ENCODE data around the gene GPR37.

GPR37 gene

GRCh38 chr7:124779620-124780019, 14.0 kb upstream of the GPR37 start:
- no peaks in the 10 kb centered on the region for H3K36me3 ChIP-seq (replicated peaks; ENCODE audit: insufficient read depth, low read length)
- no peak for TF ChIP-seq EZH2 (optimal IDR thresholded peaks at IDR 0.05; ENCODE audit: low read depth, low read length)
- no peak for TF ChIP-seq EZH2phosphoT487 (IDR thresholded peaks at IDR 0.05; ENCODE audit: low read length)
- TF ChIP-seq CTCF (IDR thresholded peaks at IDR 0.05; ENCODE audit: low read length): no peak
- H3K79me2 ChIP-seq (ENCODE audit: low read length): no peaks in the 10 kb centered on the region
- no peaks in the 10 kb centered on the region for H3K9me2 ChIP-seq (replicated peaks; ENCODE audit: insufficient read depth, low read length)
- H4K20me1 ChIP-seq (ENCODE audit: insufficient read depth, low read length): no peaks in the 10 kb centered on the region
- no peak overlapping the region for H2AFZ ChIP-seq (ENCODE audit: low read length)
- no peaks in the 10 kb centered on the region for H3K27me3 ChIP-seq (replicated peaks; ENCODE audit: insufficient read depth, low read length)
- no peaks in the 10 kb centered on the region for H3K9me3 ChIP-seq (replicated peaks; ENCODE audit: insufficient read depth, low read length)
- H3K4me2 ChIP-seq (ENCODE audit: low read depth, low read length): no peak overlapping the region
- H3K27ac ChIP-seq (ENCODE audit: low read length): no peak overlapping the region
- no peak for DNase-seq
- no peak overlapping the region for H3K4me3 ChIP-seq (ENCODE audit: low read length)
- H3F3A ChIP-seq (ENCODE audit: insufficient read depth, low read length): no peaks in the 10 kb centered on the region
- no peak overlapping the region for H3K9ac ChIP-seq (ENCODE audit: low read length)
- 0 out of 2 replicates have a peak, but pooled peaks cover 3% of the 10 kb centered on the region for H3K4me1 ChIP-seq (ENCODE audit: low read length)

GRCh38 chr7:124779194-124779593, 13.6 kb upstream of the GPR37 start:
- Histone ChIP-seq H2AFZ (ENCODE audit: low read length) (no peak overlapping the region), H3F3A (ENCODE audit: insufficient read depth, low read length) (no peaks in the 10 kb centered on the region), H3K27ac (ENCODE audit: low read length) (no peak overlapping the region), H3K9ac (ENCODE audit: low read length) (no peak overlapping the region), H3K4me3 (ENCODE audit: low read length) (no peak overlapping the region), H3K27me3 (replicated peaks; ENCODE audit: insufficient read depth, low read length) (no peaks in the 10 kb centered on the region), H3K4me1 (ENCODE audit: low read length) (0 out of 2 replicates have a peak, but pooled peaks cover 3% of the 10 kb centered on the region), H3K4me2 (ENCODE audit: low read depth, low read length) (no peak overlapping the region), H3K9me3 (replicated peaks; ENCODE audit: insufficient read depth, low read length) (no peaks in the 10 kb centered on the region), H3K36me3 (replicated peaks; ENCODE audit: insufficient read depth, low read length) (no peaks in the 10 kb centered on the region), H4K20me1 (ENCODE audit: insufficient read depth, low read length) (no peaks in the 10 kb centered on the region), H3K79me2 (ENCODE audit: low read length) (no peaks in the 10 kb centered on the region), H3K9me2 (replicated peaks; ENCODE audit: insufficient read depth, low read length) (no peaks in the 10 kb centered on the region)
- DNase-seq: no peak
- no peak for TF ChIP-seq EZH2 (optimal IDR thresholded peaks at IDR 0.05; ENCODE audit: low read depth, low read length)
- TF ChIP-seq EZH2phosphoT487 (IDR thresholded peaks at IDR 0.05; ENCODE audit: low read length): no peak
- no peak for TF ChIP-seq CTCF (IDR thresholded peaks at IDR 0.05; ENCODE audit: low read length)

- H3K4me2 ChIP-seq (ENCODE audit: low read depth, low read length): no peak overlapping the region
- no peak overlapping the region for H3K27ac ChIP-seq (ENCODE audit: low read length)
- no peak overlapping the region for H3K4me3 ChIP-seq (ENCODE audit: low read length)
- H2AFZ ChIP-seq (ENCODE audit: low read length): no peak overlapping the region
- no peaks in the 10 kb centered on the region for H3K9me2 ChIP-seq (replicated peaks; ENCODE audit: insufficient read depth, low read length)
- H3K9ac ChIP-seq (ENCODE audit: low read length): no peak overlapping the region
- DNase-seq: no peak
- H3K4me1 ChIP-seq (ENCODE audit: low read length): 0 out of 2 replicates have a peak, but pooled peaks cover 3% of the 10 kb centered on the region
- H4K20me1 ChIP-seq (ENCODE audit: insufficient read depth, low read length): no peaks in the 10 kb centered on the region
- H3K9me3 ChIP-seq (replicated peaks; ENCODE audit: insufficient read depth, low read length): no peaks in the 10 kb centered on the region
- H3F3A ChIP-seq (ENCODE audit: insufficient read depth, low read length): no peaks in the 10 kb centered on the region
- H3K36me3 ChIP-seq (replicated peaks; ENCODE audit: insufficient read depth, low read length): no peaks in the 10 kb centered on the region
- no peaks in the 10 kb centered on the region for H3K79me2 ChIP-seq (ENCODE audit: low read length)
- TF ChIP-seq EZH2 (optimal IDR thresholded peaks at IDR 0.05; ENCODE audit: low read depth, low read length): no peak
- no peaks in the 10 kb centered on the region for H3K27me3 ChIP-seq (replicated peaks; ENCODE audit: insufficient read depth, low read length)
Observed at GRCh38 chr7:124777268-124777667, 11.7 kb upstream of the GPR37 start.

GRCh38 chr7:124776153-124776552, 10.6 kb upstream of the GPR37 start:
- no peaks in the 10 kb centered on the region for H3K9me2 ChIP-seq (replicated peaks; ENCODE audit: insufficient read depth, low read length)
- H3K79me2 ChIP-seq (ENCODE audit: low read length): no peaks in the 10 kb centered on the region
- 0 out of 2 replicates have a peak, but pooled peaks cover 3% of the 10 kb centered on the region for H3K4me1 ChIP-seq (ENCODE audit: low read length)
- no peaks in the 10 kb centered on the region for H3F3A ChIP-seq (ENCODE audit: insufficient read depth, low read length)
- no peaks in the 10 kb centered on the region for H3K9me3 ChIP-seq (replicated peaks; ENCODE audit: insufficient read depth, low read length)
- no peak overlapping the region for H3K27ac ChIP-seq (ENCODE audit: low read length)
- no peak overlapping the region for H2AFZ ChIP-seq (ENCODE audit: low read length)
- no peak overlapping the region for H3K4me3 ChIP-seq (ENCODE audit: low read length)
- no peak overlapping the region for H3K4me2 ChIP-seq (ENCODE audit: low read depth, low read length)
- H3K27me3 ChIP-seq (replicated peaks; ENCODE audit: insufficient read depth, low read length): no peaks in the 10 kb centered on the region
- no peak overlapping the region for H3K9ac ChIP-seq (ENCODE audit: low read length)
- H4K20me1 ChIP-seq (ENCODE audit: insufficient read depth, low read length): no peaks in the 10 kb centered on the region
- no peaks in the 10 kb centered on the region for H3K36me3 ChIP-seq (replicated peaks; ENCODE audit: insufficient read depth, low read length)
- no peak for TF ChIP-seq CTCF (IDR thresholded peaks at IDR 0.05; ENCODE audit: low read length)
- TF ChIP-seq EZH2phosphoT487 (IDR thresholded peaks at IDR 0.05; ENCODE audit: low read length): no peak
- TF ChIP-seq EZH2 (optimal IDR thresholded peaks at IDR 0.05; ENCODE audit: low read depth, low read length): no peak
- no peak for DNase-seq
